GM12878 (cell line): ENCODE measurements around the gene EIF5. TPM values are rescaled to one million over a fixed set of nuclear protein-coding genes. Genes with fewer than 3 reads are reported as not detected.

ENCODE experiments used
- ATF2 ChIP-seq: IDR thresholded peaks from 2 replicates; pipeline ENCODE4 v1.6.1; 2012; ENCODE audit warnings: low read length, inconsistent platforms
- BHLHE40 ChIP-seq, 2 experiments: fragments of 450-650 bp in 1 of 2; IDR thresholded peaks; 2 replicates each; pipeline ENCODE4 v1.6.1; 2011 to 2017; ENCODE audit warnings: low read depth in 2 of 2, borderline replicate concordance in 1 of 2, improper control_type of control experiment in 1 of 2, low read length in 1 of 2, mild to moderate bottlenecking in 1 of 2
- CBFB ChIP-seq: IDR thresholded peaks from 2 replicates; pipeline ENCODE4 v1.6.1; 2016; ENCODE audit warnings: antibody characterized with exemption, low read depth
- CBX5 ChIP-seq: sonication (generic); IDR thresholded peaks from 2 replicates; pipeline ENCODE4 v1.6.1; 2016; ENCODE audit warnings: low read depth, moderate library complexity, mild to moderate bottlenecking, inconsistent platforms
- E2F4 ChIP-seq: IDR thresholded peaks from 2 replicates; pipeline ENCODE4 v1.6.1; 2012; ENCODE audit warnings: low read depth, low read length, improper control_type of control experiment
- PRDM15 ChIP-seq: fragments of 450-650 bp; formaldehyde crosslinking; IDR thresholded peaks from 2 replicates; pipeline ENCODE4 v1.4.0; 2020; ENCODE audit warnings: mild to moderate bottlenecking, moderate library complexity
- RBBP5 ChIP-seq: fragments of 200-600 bp; sonication (generic); conservative IDR thresholded peaks from 2 replicates; pipeline ENCODE4 v1.6.1; 2016
- ZBTB4 ChIP-seq: fragments of 450-650 bp; formaldehyde crosslinking; IDR thresholded peaks from 2 replicates; pipeline ENCODE4 v1.4.0; 2022; ENCODE audit warnings: mild to moderate bottlenecking, moderate library complexity
- ZNF217 ChIP-seq: fragments of 450-650 bp; IDR thresholded peaks from 2 replicates; pipeline ENCODE4 v1.6.1; 2017; ENCODE audit warnings: antibody characterized with exemption, mild to moderate bottlenecking
- ZNF687 ChIP-seq: fragments of 450-650 bp; IDR thresholded peaks from 2 replicates; pipeline ENCODE4 v1.6.1; 2017; ENCODE audit warnings: mild to moderate bottlenecking, moderate library complexity
- polyA plus RNA-seq, 11 experiments: library from polyadenylated mRNA; depleted of rRNA in 4 of 11; unstranded in 6 of 11; stranded (reverse) in 5 of 11; fragments of >200 nt; fragmentation: Nextera tagmentation in 4 of 11; fragmentation: Illumina TruSeq in 1 of 11; extraction: Ambion mirVana in 4 of 11; extraction: Trizol in 1 of 11; gene quantifications; 1 replicate in 1 of 11; 2 replicates in 10 of 11; pipeline versions ENCODE4 v1.2.1 to v1.2.3, GENCODE V29; 2011 to 2016; ENCODE audit warnings: inconsistent platforms in 2 of 11, missing spikeins in 2 of 11, low read depth in 1 of 11
- total RNA-seq, 4 experiments: library from RNA; depleted of rRNA in 3 of 4; stranded (reverse); fragments of >200 nt in 3 of 4; fragmentation: Illumina TruSeq in 1 of 4; extraction: Trizol in 1 of 4; gene quantifications; 2 replicates each; pipeline versions ENCODE4 v1.2.1 to v1.2.3, GENCODE V29; 2013 to 2021

The EIF5 gene
- total and polyA plus RNA-seq, 10 of the 15 experiments (the other 5 are each of a cell fraction or from before 2014, with no cell fraction given): 51.2 to 360 (median 115) TPM

GRCh38 chr14:103290056-103290455, 44.0 kb upstream of the EIF5 start (continued):
- TF ChIP-seq ZNF687 (no peak), E2F4 (no peak), ATF2 (no peak), RBBP5 (no peak), ZBTB4 (CRISPR knock-in tag) (no peak), BHLHE40 (IDR thresholded peaks at IDR 0.05; ENCODE audit: borderline replicate concordance in 1 of 2, low read depth in 2 of 2, low read length in 1 of 2) (no peak), PRDM15 (CRISPR knock-in tag) (no peak), CBFB (no peak), CBX5 (no peak), ZNF217 (no peak)
